ENCODE data around the gene NTRK2.

Gene NTRK2

GRCh38 chr9:84818791-84819190, 149.3 kb downstream of the NTRK2 start:
- DNase-seq (ENCODE audit: low spot score), result no peak

GRCh38 chr9:84819491-84819991, 150.0 kb downstream of the NTRK2 start:
- no peak for DNase-seq (ENCODE audit: low spot score)

GRCh38 chr9:84821431-84821830, 151.9 kb downstream of the NTRK2 start:
- DNase-seq (ENCODE audit: low spot score), result no peak

GRCh38 chr9:84822589-84823233, 153.2 kb downstream of the NTRK2 start:
- no peak for DNase-seq (ENCODE audit: low spot score)

GRCh38 chr9:84823421-84824271, 154.1 kb downstream of the NTRK2 start:
- no peak for DNase-seq (ENCODE audit: low spot score)

GRCh38 chr9:84827216-84827765, 157.8 kb downstream of the NTRK2 start:
- no peak for DNase-seq (ENCODE audit: low spot score)

GRCh38 chr9:84828046-84828445, 158.5 kb downstream of the NTRK2 start:
- no peak for DNase-seq (ENCODE audit: low spot score)

- DNase-seq (ENCODE audit: low spot score), result no peak
Observed at GRCh38 chr9:84829471-84829870, 159.9 kb downstream of the NTRK2 start.

- no peak for DNase-seq (ENCODE audit: low spot score)
Observed at GRCh38 chr9:84829997-84830696, 160.6 kb downstream of the NTRK2 start.

GRCh38 chr9:84831377-84831776, 161.8 kb downstream of the NTRK2 start:
- no peak for DNase-seq (ENCODE audit: low spot score)

- DNase-seq (ENCODE audit: low spot score), result no peak
Observed at GRCh38 chr9:84832453-84832852, 162.9 kb downstream of the NTRK2 start.

GRCh38 chr9:84834426-84834825, 164.9 kb downstream of the NTRK2 start:
- DNase-seq (ENCODE audit: low spot score), result no peak

- no peak for DNase-seq (ENCODE audit: low spot score)
Observed at GRCh38 chr9:84835745-84836144, 166.2 kb downstream of the NTRK2 start.

- DNase-seq (ENCODE audit: low spot score), result peak; percentile 16
Observed at GRCh38 chr9:84838879-84839278, 169.3 kb downstream of the NTRK2 start.

GRCh38 chr9:84839541-84839940, 170.0 kb downstream of the NTRK2 start:
- DNase-seq (ENCODE audit: low spot score), result peak; percentile 43

- DNase-seq (ENCODE audit: low spot score), result no peak
Observed at GRCh38 chr9:84841931-84842330, 172.4 kb downstream of the NTRK2 start.

- no peak for DNase-seq (ENCODE audit: low spot score)
Observed at GRCh38 chr9:84843175-84843824, 173.8 kb downstream of the NTRK2 start.

- DNase-seq (ENCODE audit: low spot score), result no peak
Observed at GRCh38 chr9:84845956-84846900, 176.7 kb downstream of the NTRK2 start.

- DNase-seq (ENCODE audit: low spot score), result no peak
Observed at GRCh38 chr9:84846906-84847305, 177.4 kb downstream of the NTRK2 start.

- no peak for DNase-seq (ENCODE audit: low spot score)
Observed at GRCh38 chr9:84849049-84849448, 179.5 kb downstream of the NTRK2 start.

Data from SW480 (cell line).